ENCODE measurements around the gene RSF1. TPM values are rescaled to one million over a fixed set of nuclear protein-coding genes. Genes with fewer than 3 reads are reported as not detected.

The RSF1 gene
- polyA plus RNA-seq, 3 donors: 70.5 to 82.8 (median 74.2) TPM

DNA sequence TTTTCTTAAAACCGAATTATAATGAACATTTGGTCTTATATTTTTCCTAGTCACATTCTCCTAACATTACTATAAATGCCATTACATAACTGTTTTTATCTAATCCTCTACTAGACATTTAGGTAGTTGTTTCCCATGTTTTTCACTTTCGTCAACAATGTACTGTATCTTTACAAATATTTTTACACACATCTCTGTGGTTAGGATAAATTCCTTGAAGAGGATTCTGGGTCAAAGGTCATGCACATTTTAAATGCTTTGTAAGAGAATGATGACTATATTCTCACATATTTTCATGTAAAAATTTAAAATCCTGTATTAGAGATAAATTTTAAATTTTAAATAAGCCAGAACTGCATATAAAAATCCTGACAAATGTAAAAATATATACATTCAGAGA is 121.6 kb downstream of the RSF1 start:
- no peak for DNase-seq (ENCODE audit: low read depth in 3 of 3, low spot score in 2 of 3)

DNA sequence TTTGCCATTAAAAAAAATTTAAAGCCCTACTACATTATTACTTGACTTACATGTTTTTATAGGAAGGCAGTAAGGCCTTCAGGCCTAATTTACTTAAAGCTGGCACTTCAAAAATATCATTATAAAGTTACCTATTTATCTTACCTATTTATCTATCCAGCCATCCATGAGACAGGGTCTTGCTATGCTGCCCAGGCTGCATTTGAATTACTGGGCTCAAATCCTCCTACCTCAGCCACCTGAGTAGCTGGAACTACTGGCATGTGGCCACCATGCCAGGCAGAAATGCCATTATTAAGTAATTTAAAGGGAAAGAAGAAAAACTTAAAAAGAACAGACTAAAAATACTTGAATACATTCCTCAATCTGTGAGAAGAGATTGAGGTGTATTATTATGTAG is 122.7 kb downstream of the RSF1 start:
- no peak for DNase-seq (ENCODE audit: low read depth in 3 of 3, low spot score in 2 of 3)

DNA sequence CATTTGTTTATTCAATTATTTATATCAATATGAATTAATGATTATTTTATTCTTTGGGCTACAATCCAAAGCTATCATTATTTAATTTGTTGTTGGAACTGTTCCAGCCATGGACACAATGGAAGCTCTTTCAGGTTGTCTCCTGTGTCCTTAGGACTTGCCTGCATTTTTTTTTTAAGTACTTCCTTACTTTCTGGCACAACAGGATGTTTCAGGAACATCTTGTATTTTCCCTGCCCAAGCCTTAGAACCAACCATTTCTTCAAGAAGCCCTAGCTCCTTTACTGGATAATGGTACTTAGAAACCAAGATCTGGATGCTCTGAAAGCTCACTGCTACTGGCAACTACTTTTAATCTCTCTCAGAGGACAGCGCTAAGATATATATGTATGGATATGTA is 125.1 kb downstream of the RSF1 start:
- no peak for DNase-seq (ENCODE audit: low read depth in 3 of 3, low spot score in 2 of 3)

DNA sequence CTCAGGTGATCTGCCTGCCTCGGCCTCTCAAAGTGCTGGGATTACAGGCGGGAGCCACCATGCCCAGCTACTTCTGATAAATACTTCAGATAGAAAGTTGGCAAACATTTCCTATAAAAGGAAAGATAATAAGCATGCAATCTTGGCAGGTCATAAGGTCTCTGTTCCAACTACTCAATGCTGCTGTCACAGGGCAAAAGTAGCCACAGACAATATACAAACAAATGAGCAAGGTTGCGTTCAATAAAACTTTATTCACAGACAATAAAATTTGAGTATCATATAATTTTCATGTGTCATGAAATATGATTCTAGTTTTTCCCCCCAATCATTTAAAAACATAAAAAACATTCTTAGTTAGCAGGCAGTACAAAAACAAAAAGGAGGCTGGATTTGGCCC is 129.9 kb downstream of the RSF1 start:
- DNase-seq (ENCODE audit: low read depth in 3 of 3, low spot score in 2 of 3): no peak

DNA sequence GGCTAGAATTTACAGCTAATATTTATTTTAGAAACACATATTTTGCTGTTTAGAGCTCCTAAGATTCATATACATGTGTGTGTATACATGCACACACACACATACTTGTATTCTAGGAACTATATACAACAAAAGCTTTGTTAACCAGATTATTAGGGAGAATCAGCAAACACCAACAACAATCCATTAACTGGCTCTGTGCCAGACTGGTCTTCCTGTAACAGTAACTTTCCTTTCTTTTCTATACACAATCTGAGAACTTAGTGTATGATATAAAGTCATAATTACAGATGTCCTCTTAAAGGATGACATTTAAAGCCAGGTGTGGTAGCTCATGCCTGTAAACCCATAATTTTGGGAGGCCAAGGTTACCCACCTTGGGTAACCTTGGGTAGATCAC is 133.4 kb downstream of the RSF1 start:
- no peak for DNase-seq (ENCODE audit: low read depth in 3 of 3, low spot score in 2 of 3)

DNA sequence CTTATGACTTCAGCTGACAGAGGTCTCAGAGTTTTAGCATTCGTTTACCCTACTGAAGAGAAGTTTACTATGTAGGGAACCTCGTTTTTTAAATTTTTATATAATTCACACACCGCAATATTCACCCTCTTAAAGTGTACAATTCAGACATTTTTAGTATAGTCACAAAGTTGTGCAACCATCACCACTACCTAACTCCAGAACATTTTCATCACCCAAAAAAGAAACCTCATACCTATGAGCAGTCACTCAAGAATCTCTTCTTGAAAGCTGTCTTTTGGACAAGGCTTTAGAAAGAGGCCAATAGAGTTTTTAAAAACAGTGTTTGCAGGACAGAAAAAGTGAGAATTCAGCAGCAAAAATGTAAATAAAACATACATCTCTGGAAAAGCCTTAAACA is 143.4 kb downstream of the RSF1 start:
- DNase-seq (ENCODE audit: low read depth in 3 of 3, low spot score in 2 of 3): no peak

DNA sequence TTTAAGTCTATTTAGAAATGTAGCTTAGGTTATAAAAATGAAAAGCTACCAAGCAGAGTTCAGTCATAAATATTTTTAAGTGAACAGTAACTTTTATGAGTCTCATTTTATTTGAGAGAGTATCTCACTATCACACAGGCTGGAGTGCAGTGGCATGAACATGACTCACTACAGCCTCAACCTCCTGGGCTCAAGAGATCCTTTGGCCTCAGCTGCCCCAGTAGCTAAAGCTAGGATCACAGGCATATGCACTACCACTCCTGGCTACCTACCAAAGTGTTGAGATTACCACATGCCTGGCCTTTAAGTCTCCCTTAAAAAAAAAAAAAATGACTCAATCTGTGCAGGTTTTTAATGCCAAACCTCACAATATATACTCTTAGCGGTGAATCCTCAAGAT is 148.3 kb downstream of the RSF1 start:
- DNase-seq (ENCODE audit: low read depth in 3 of 3, low spot score in 2 of 3): no peak

DNA sequence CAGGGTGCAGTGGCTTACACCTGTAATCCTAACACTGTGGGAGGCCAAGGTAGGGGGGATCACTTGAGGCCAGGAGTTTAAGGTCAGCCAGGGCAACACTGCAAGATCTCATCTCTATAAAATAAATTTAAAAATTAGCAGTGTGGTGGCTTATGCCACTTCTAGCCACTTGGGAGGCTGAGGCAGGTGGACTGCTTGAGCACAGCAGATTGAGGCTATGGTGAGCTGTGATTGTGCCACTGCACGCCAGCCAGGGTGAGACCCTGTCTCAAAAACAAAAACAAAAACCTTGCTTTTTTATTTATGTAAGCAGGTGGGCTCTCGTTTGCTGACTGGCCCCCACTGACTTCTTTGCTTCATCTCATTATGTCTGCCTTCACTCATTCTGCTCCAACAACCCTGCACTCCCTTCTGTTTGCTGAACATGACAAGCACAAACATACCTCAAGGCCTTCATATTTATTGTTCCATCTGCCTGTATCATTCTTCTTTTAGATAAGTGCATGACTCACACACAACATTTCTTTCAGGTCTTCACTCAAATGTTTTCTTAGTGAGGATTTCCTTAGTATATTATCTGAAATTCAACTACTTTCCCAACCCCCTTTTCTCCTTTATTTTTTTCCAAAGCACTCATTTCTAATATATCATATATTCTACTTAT is 150.5 kb downstream of the RSF1 start:
- no peak for DNase-seq (ENCODE audit: low read depth in 3 of 3, low spot score in 2 of 3)

DNA sequence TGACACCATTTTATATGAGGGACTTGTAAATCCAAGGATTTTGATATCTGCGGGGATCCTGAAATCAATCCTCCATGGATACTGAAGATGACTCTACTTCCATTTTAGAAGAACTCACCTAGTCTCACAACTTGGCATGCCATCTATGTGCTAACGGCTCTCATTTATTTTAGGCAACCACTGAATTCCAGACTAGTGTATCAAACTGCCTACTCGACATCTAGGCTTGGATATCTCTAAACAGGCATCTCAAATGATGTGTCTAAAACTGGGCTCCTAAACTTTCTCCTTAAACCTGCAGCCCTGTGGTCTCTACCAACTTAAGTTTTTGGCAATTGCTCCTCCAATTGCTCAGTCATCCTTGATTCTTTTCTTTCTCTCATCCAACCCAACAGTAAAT is 151.8 kb downstream of the RSF1 start:
- no peak for DNase-seq (ENCODE audit: low read depth in 3 of 3, low spot score in 2 of 3)

DNA sequence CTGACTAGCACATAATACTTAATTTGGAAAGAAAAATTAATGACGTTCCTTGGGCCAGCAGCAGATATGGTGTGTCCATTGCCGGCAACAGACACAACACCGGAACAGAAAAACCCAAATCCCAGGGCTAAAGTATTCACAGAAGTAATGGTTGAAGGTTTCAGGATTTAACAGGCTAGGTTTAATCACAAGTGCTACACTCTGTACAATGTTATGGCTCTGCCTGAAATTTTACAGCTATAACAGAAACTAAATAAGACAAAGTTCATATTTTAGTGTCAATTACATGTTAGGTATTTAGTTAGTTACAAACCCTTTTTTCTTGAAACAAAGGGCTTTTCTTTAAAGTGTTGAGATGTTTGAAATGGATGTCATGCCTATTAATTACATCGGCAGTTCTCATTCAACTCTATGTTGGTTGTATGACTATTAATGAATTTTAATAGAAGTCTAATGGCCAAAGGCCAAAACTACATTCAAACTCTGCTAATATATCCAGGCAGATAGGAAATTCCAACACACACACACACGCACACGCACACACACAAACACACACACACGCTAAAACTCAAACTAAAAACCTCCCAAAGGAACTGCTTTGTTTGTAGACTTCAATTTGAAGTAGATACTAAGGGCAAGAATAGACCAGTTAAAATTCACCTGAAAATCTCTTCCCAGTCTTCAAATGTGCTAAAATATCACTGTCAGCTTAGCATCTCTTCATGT is 155.1 kb downstream of the RSF1 start:
- DNase-seq (ENCODE audit: low read depth in 3 of 3, low spot score in 2 of 3): no peak

DNA sequence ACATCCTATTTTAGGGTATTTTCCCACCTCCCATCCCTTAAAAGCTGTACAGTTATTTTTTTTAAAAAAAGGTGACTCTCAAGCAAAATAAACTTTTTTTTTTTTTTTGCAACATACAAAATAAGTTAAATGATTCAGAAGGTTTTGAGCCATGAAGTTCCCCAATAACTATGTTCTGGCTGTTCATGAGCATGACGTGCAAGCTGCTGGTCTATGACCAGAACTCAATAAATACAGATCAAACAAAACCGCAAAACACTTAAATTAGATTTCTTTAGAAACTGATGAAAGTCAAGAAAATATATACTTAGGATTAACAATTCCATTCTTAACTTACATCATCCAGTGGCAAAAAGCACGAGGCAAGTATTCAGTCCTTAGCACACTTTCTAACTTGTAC is 158.9 kb downstream of the RSF1 start:
- DNase-seq (ENCODE audit: low read depth in 3 of 3, low spot score in 2 of 3): no peak

DNA sequence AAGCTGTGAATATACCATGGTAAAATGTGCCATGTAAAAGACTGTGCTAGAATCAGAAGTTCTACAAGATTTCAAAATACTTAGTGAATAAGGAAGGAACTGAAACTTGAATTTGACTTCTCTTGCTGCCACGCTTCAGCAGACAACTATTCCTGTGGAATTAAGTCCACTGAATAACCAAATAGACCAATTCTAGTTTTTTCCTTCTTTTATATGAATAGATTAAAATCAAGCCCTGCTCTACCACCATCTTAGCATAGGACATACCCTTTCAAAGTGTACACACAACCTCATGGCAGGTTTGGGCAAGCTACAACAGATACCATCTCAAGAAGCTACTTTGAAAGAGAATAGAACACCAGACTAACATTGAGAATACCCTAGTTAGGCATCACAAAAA is 159.6 kb downstream of the RSF1 start:
- DNase-seq (ENCODE audit: low read depth in 3 of 3, low spot score in 2 of 3): no peak

DNA sequence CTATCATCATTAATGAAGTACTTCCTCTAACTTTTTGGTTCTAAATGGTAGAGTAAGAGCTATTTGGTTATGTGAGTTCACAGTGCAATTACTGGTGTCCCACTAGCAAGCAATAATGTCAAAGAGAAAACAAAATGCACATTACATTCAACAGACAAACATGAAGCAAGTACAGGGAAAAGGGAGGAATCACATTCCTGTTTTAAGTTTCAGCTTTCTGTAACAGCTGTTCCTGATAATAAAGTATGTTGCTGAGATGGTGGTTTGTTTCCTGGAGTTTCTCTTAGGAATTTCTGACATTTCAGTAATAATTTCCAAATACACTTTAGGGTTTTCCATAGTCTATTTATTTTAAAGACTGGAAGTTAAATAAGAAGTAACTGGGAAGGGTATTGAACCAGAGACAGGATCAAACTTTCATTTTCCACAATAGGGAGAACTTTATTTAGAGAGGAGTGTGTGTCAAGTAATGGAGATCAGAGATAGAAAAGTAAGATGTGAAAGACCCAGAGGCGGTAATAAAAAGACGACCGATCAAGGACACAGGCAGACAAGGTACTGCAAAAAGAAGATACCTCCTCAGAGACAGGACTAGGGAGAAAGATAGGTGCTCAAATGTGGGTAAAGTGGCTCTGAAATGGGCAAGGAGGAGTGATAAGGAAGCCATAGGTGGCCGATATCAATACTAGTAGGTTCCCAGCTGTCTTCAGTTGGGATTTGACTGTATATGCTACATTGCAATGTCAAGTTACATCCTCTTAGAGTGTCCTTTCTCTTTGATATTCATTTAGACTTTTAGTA is 162.1 kb downstream of the RSF1 start:
- no peak for DNase-seq (ENCODE audit: low read depth in 3 of 3, low spot score in 2 of 3)

DNA sequence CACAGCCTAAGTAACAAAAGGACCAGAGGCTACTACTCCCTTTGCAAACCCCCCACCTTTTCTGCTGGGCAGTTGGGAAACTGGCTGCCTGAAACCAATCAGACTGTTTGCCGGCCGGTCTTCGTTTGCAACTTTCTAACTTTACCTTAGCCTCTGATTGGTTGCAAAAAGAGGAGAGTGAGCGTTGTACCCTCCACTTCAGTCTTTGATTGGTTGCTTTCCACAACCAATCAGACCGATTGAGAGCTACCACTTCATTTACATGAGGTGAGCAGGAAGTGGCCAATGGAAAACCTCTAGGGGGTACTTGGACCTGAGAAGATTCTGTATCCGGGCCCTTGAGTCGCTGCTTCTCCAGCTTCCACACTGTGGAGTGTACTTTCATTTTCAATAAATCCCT is 164.2 kb downstream of the RSF1 start:
- no peak for DNase-seq (ENCODE audit: low read depth in 3 of 3, low spot score in 2 of 3)

DNA sequence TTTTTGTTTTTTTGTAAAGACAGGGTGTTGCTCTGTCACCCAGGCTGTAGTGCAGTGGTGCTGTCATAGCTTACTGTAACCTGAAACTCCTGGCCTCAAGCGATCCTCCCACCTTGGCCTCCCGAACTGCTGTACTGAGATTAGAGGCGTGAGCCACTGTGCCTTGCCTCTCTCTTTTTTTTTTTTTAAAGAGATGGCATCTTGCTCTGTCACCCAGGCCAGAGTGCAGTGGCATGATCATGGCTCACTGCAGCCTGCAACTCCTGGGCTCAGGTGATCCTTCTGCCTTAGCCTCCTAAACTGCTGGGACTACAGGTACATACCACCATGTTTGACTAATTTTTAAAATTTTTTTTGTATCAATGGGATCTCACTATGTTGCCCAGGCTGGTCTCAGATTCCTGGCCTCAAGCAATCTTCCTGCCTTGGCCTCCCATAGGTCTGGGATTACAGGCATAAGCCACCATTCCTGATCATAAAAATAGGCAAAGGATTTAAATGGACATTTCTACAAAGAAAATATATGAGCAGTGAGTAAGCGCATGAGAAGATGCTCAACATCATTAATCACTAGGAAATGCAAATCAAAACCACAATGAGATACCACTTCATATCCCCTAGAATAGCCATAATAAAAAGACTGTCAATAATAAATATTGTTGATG is 165.6 kb downstream of the RSF1 start:
- no peak for DNase-seq (ENCODE audit: low read depth in 3 of 3, low spot score in 2 of 3)

DNA sequence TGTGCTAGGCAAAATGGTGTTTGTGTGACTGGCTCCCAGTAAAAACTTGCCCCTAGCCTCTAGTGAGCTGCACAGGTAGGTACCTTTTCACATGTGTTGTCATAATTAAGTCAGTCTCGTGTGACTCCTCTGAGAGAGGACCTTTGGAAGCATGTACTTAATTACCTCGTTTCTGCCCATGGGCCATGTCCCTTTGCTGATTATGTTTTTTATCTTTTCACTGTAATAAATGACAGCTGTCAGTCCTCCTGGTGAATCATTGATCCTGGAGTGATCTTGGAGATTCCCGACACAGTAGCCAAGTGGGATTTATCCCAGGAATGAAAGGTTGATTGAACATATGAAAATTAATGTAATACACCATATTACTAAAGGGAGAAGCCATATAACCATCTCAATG is 170.4 kb downstream of the RSF1 start:
- DNase-seq (ENCODE audit: low read depth in 3 of 3, low spot score in 2 of 3): no peak

DNA sequence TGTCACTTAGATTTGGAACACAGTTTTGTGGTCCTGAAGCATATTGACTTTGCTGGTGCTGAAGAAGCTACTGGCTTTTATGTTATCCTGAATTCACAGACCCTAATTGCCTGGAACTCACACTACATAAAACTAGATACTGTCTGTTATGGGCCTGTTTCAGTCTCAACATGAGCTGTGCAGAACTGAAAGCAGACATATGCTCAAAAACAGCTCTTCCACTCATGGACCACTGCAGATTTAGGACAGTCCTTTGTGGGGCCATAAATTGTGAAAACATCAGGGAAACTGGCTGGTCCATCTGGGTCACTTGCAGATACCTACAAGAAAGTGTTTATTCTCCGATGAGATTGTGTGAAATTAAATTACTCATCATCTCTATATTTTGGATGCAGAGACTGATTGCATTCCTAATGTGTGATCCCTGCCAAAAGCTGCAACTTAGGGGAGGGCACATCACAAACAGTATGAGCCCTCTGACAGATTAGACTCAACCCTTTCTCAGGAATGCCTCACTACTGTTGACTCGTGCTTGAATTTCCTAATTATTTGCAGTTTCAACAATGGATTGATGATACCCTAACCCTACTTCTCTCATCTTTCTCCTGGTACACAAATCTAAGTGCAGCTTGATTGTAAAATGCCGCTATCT is 172.7 kb downstream of the RSF1 start:
- no peak for DNase-seq (ENCODE audit: low read depth in 3 of 3, low spot score in 2 of 3)

DNA sequence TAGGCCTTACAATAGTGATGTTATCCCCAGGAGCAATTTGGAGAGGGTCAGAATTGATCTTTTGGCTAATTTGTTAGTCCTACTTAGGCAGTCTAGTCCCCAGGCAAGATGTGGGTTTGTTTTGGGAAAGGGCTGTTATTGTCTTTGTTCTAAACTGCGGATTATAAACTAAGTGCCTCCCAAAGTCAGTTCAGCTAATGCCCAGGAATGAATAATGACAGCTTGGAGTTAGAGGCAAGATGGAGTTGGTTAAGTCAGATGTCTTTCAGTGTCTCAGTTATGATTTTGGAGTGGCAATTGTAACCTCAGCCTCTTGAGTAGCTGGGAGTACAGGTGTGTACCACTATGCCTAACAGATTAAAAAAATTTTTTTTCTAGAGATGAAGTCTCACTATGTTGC is 175.6 kb downstream of the RSF1 start:
- no peak for DNase-seq (ENCODE audit: low read depth in 3 of 3, low spot score in 2 of 3)

DNA sequence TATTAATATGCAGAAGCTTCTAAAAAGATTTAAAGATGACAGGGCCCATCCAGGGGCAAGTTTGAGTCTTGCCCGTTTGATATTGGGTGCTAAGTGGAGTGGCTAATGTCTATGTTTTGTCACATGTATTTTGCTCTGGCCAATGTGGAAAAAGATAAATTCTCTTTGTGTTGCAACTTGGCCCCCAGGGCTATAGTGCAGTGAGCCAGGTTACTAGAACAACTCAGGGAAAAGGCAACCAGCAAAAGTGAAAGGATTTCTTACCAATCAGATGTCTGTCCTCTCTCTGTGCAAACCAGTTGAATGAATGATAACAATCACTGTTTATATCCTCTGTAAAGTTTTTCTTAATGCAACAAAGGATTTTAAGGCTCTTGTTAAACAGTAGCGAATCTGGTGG is 178.3 kb downstream of the RSF1 start:
- no peak for DNase-seq (ENCODE audit: low read depth in 3 of 3, low spot score in 2 of 3)

DNA sequence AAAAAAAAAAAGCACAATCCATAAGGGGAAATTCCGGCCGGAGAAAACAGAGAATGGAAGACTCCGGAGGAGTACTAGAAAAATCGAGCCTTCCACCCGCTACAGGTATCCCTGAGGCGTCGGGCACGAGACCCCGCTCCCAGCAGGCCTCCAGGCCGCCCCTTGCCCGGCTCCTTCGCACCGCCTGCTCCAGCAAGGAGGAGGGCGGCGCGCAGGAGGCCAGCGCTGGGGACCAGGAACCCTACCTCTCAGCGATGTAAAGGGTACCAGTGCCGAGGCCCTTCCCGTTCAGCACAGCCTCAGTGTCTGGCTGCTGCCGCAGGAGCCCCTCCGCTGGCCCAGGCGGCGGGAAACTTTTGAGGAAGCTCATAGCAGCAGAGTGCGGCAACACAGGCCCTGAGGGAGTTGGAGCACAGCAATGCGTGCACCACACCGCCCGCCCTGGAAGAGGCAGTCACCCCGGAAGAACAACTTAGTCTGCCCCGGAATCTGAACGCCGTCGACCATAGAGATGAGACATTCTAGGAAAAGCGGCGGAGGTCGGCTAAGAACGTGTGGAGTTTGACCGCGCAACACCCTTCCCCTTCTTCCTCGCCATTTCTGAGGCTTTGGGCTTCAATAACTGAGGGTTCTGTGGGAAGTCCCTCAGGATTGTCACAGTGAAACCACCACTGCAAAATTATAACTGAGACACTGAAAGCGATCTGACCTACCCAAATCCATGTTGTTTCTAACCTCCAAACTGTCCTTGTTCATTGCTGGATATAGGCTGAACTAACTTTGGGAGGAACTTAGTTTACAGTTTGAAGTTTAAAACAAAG is 183.0 kb downstream of the RSF1 start, which contains the start of gene CLNS1A:
Gene CLNS1A, minus strand, starts transcription at position 450 of the 821 bp plus-strand sequence. Its CDS starts 80 bp downstream, at position 370.
- peak; percentile 76 to 89 (median 79) for DNase-seq (ENCODE audit: low read depth in 3 of 3, low spot score in 2 of 3)

All from right renal cortex interstitium (tissue), 3 donors.